Brain microvascular endothelial cell (primary cell): ENCODE measurements around the gene TOB2.
A peak's percentile ranks its signal among the peaks of the same experiment; 100 is the strongest.

Source experiments
- DNase-seq: peaks from one replicate; pipeline ENCODE4 v3.0.0-alpha.2; 2020
- H3K27ac ChIP-seq: fragments of 250-450 bp; sonication (Bioruptor Pico); 2 replicates; pipeline ENCODE4 v1.5.1; 2020; ENCODE audit warnings: mild to moderate bottlenecking, moderate library complexity
- H3K27me3 ChIP-seq: fragments of 250-450 bp; sonication (Bioruptor Pico); replicated peaks from 2 replicates; pipeline ENCODE4 v1.5.1; 2020; ENCODE audit warnings: mild to moderate bottlenecking
- H3K36me3 ChIP-seq: fragments of 250-450 bp; sonication (Bioruptor Pico); replicated peaks from 2 replicates; pipeline ENCODE4 v1.5.1; 2020; ENCODE audit warnings: mild to moderate bottlenecking
- H3K4me3 ChIP-seq: 2 replicates; pipeline ENCODE4 v1.5.1; 2011; ENCODE audit warnings: low read depth, mild to moderate bottlenecking, control low read depth, low read length, moderate library complexity
- CTCF ChIP-seq: IDR thresholded peaks from 2 replicates; pipeline ENCODE4 v1.5.1; 2011; ENCODE audit warnings: low read depth, mild to moderate bottlenecking, moderate library complexity, low read length, control low read depth, inconsistent platforms; ENCODE audit errors: missing control alignments
- in situ Hi-C: cut with HindIII; loops from 2 replicates; pipeline ENCODE4 v1.10.0; 2017; ENCODE audit warnings: low sequenced_read_pairs, low pct_ligation_motif_present

Gene TOB2

DNA sequence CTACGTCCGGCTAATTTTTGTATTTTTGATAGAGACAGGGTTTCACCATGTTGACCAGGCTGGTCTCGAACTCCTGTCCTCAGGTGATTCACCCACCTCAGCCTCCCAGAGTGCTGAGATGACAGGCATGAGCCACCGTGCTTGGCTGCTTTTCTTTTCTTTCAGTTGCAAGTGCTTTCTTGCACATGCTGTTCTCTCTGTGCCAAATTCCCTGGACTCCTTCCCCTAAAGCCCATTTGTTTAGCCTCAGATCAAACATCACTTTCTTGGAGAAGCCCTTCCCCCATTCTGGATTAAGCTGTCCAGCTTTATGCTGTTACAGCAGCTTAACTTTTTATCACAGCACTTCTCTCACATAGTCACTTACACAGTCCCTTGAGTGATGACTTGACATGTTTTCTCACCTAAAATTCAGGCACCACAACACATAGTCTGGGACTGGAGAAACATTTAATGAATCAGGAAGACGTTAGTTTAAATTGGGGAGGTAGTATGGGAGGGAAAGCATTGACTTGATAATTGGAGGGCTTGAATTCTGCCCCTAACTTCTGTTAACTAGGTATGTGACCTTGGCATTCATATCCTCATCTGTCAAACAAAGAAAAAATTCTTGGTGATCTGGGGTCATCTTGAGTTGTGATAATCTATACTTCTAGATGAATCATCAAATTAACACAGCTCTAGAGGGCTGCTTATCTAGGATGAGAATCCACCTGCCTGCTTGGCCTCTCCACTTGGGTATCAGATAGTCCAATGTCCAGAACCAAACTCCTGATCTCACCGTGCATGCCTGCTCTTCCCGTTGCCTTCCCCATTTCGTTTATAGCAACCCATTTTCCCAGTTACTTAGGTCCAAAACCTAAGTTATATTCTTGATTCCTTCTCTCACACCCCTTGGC, 40.7 kb upstream of the TOB2 start:
- H3K36me3 ChIP-seq, result no peaks in the 10 kb centered on the region
- in situ Hi-C loops, result no loop called here
- no peak for TF ChIP-seq CTCF
- H3K27ac ChIP-seq, result no peak overlapping the region
- H3K27me3 ChIP-seq, result no peaks in the 10 kb centered on the region
- H3K4me3 ChIP-seq, result no peak overlapping the region
- no peak for DNase-seq

DNA sequence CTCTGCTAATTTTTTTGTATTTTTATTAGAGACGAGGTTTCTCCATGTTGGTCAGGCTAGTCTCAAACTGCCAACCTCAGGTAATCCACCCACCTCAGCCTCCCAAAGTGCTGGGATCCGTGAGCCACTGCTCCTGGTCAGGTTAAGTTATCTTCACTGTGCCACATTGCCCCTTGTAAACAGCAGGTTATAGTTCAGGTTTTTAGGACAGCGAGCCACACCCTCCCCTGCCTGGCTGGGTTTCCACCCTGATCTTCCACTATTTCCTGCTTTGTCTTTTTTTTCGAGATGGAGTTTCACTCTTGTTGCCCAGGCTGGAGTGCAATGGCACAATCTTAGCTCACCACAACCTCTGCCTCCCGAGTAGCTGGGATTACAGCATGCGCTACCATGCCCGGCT, 38.4 kb upstream of the TOB2 start:
- no peak overlapping the region for H3K27ac ChIP-seq
- in situ Hi-C loops, result no loop called here
- no peaks in the 10 kb centered on the region for H3K36me3 ChIP-seq
- TF ChIP-seq CTCF, result no peak
- H3K4me3 ChIP-seq, result no peak overlapping the region
- DNase-seq, result no peak
- H3K27me3 ChIP-seq, result no peaks in the 10 kb centered on the region

DNA sequence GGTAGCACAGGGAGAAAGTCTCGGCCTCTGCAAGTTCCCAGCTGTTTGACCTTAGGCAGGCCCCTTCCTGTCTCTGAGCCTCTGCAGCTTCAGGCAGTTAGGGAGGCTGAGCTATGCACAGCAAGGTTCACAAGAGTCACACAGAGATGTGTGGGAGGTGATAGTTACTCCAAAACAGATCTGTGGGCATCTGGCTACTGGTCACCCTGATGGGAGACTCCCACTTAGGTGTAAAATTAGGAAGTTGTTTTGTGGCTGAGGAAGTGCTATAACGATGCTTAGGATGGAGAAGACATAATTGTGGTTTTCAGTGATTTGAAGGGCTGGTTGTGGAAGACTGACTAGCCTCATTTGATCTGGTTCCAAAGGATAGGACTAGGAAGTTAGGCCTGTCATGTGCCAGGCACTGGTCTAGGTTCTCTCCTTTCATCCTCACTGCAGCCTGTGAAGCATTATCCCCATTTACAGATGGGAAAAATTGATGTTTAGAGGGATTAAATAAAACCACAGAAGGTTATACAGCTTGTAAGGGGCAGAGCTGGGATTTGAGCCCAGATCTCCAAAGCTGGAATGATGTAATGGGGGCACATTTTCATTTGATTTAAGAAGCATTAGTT, 35.8 kb upstream of the TOB2 start:
- in situ Hi-C loops, result no loop called here
- no peak for TF ChIP-seq CTCF
- no peaks in the 10 kb centered on the region for H3K27me3 ChIP-seq
- peak; percentile 11 for DNase-seq
- peak overlapping the region; percentile 59 for H3K27ac ChIP-seq
- no peaks in the 10 kb centered on the region for H3K36me3 ChIP-seq
- H3K4me3 ChIP-seq, result no peak overlapping the region

GRCh38 chr22:41481925-41482318, 35.3 kb upstream of the TOB2 start:
- no peak for TF ChIP-seq CTCF
- Histone ChIP-seq H3K4me3 (no peak overlapping the region), H3K36me3 (no peaks in the 10 kb centered on the region), H3K27me3 (no peaks in the 10 kb centered on the region), H3K27ac (no peak overlapping the region)
- DNase-seq, result no peak
- in situ Hi-C loops, result no loop called here

GRCh38 chr22:41481131-41481830, 34.7 kb upstream of the TOB2 start:
- TF ChIP-seq CTCF, result no peak
- in situ Hi-C loops, result no loop called here
- no peaks in the 10 kb centered on the region for H3K27me3 ChIP-seq
- no peak overlapping the region for H3K4me3 ChIP-seq
- H3K27ac ChIP-seq, result no peak overlapping the region
- H3K36me3 ChIP-seq, result no peaks in the 10 kb centered on the region
- peak; percentile 12 for DNase-seq
